ENCODE measurements around the gene PIK3CB.
"Not testable (repeated sequence)": the region's sequence is repeated elsewhere in the genome, so short reads cannot be mapped to it uniquely, and the experiment has no call there.

Gene PIK3CB

GRCh38 chr3:138834596-138835396 lies at the start of gene PIK3CB:
Gene PIK3CB, minus strand, starts transcription at chr3:138834928. Its CDS starts 75,585 bp downstream, at chr3:138759343.
- DNase-seq = peak; percentile 96

- no peak for DNase-seq
These were observed 46.5 kb upstream of the PIK3CB start for GRCh38 chr3:138881233-138881632.

DNA sequence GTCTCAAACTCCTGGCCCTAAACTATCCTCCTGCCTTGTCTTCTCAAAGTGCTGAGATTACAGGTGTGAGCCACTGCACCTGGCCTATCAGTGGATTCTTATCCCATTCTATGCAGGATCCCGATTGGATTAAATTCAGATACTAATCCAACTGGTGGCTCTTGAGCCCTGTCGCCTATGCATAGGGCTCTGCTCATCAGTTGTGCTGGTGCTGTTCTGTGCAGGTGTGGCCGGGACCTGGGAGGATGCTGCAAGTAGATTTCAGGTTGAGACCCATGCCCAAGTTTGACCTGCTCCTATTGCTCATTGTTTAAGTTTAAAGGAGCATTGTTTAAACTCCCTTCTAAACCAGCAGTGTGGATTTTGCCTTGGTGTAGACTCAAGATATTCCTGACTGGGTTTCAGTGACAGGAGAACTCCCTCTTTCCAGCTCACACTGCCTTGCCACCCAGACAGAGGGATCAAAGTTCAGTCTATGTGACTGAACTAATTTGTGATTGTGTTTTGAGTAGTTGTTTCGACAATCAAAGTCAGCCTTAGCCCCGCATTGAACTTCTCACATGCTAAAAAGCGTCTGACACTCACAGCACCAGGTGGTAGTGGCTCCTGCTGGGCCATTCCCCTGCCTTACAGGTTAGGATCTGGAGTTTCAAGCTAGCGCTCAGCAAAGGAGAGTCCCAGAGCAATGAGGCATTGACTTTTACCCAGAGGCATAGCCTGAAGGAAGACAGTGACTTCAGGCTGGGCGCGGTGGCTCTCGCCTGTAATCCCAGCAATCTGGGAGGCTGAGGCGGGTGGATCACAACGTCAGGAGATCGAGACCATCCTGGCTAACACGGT lies 45.0 kb upstream of the PIK3CB start:
- DNase-seq = no peak

DNA sequence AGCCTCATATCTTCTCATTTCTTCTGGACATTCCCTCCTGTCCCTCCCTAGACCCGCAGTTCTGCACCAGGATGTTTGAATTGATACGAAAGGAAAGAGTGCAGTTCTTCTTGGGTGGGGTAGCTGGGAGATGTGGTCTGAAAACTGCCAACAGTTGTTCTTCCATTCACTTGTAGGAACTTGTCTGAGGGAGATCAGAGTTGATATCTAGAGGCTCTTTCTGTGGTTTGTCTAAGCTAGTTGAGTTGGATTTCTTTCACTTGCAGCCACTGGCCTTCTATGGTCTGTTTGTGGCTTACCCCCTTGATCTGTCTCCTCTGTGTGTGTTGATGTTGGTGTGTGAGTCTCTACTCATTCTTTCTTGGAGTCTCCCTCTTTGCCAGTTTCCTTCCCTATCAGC lies 42.5 kb upstream of the PIK3CB start:
- DNase-seq = no peak

GRCh38 chr3:138875754-138876664 lies 41.3 kb upstream of the PIK3CB start:
- DNase-seq = no peak

GRCh38 chr3:138875096-138875753 lies 40.5 kb upstream of the PIK3CB start:
- no peak for DNase-seq

DNA sequence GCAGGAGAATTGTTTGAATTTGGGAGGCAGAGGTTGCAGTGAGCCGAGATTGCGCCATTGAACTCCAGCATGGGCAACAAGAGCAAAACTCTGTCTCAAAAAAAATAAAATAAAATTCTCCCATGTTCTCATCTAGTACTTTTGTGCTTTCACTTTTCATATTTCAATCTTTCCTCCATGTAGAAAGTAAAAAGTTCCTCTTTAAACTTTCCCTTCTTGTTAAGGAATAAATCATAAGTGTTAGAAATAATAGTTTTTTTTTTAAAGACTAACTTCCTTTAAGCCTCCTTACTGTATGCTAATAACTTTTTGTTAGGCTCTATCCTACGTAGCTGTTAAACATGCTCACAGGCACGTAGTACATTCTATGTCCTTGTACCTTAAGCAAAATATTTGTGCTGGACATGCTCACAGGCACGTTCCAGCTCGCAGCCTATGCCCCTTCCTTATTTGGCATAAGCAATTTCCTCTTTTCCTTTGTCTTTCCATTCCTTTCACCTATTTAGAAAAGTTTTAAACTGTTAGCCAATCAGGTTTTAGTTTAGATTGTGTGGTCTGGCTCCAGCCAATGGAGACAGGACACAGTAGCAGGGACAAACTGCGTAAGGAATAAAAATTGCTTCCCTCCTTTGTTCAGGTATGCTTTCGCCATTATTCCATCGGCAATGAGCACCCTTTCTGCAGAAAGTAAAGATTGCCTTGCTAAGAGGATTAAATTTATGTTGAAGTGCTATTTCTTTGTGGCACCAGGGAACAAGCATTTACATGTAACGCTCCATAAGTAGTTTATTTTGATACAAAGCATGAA lies 38.9 kb upstream of the PIK3CB start:
- DNase-seq = no peak

GRCh38 chr3:138872632-138873031 lies 37.9 kb upstream of the PIK3CB start:
- DNase-seq = no peak

DNA sequence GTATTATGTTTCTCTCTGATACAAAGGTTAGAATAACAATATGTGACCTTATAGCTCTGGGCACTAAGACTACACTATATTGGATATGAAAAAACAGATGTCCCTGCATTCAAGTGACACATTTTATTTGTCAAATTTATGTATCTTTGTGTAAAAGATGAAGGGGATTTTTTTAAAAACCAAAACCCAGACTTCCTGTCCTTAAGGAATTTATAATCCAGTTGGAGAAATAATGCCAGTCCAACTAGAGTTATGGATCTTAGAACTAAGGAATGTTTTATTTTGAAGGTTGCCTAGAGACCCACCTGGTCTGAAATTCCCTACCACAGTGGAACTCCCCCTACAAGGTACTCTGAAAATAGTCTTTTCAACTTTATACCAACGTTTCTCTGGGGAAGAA lies 33.3 kb upstream of the PIK3CB start:
- DNase-seq = no peak

GRCh38 chr3:138863776-138864113 lies 29.0 kb upstream of the PIK3CB start:
- DNase-seq = no peak

- DNase-seq = peak; percentile 74
These were observed 28.4 kb upstream of the PIK3CB start for GRCh38 chr3:138862924-138863775.

DNA sequence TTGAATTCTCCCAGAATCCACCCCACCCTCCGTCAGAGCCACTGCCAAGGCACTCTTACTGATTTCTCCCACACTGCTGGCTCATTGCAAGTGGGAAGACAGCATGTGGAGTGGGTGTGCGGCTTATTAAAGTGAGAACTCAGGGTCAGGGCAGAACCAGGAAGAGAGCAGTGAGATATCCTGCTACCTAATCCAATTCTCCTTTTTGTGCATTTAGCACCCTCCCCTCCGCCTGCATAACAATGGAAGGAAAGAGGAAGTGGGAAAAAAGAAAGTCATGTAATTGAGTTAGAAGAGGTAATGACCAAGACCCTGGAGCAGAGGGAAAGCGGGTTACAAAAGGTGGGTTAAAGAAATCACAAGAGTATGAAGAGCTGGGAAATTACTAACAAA lies 27.8 kb upstream of the PIK3CB start:
- DNase-seq = no peak

- peak; percentile 61 for DNase-seq
These were observed 27.1 kb upstream of the PIK3CB start for GRCh38 chr3:138861798-138862197.

DNA sequence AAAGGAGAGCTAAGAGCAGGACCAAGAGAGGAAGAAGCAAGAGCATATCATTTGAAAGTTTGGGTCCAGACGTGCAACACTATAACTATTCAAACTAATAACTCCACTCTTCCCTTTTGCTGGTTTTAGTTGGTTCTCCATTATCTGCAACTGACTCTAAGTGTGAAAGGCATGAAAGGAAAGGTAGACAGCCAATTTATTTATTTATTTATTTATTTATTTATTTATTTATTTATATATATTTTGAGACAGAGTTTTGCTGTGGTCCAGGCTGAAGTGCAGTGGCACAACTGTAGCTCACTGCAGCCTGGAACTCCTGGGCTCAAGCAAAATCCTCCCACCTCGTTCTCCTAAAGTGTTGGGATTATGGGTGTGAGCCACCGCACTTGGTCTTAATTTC lies 22.1 kb upstream of the PIK3CB start:
- DNase-seq = no peak

DNA sequence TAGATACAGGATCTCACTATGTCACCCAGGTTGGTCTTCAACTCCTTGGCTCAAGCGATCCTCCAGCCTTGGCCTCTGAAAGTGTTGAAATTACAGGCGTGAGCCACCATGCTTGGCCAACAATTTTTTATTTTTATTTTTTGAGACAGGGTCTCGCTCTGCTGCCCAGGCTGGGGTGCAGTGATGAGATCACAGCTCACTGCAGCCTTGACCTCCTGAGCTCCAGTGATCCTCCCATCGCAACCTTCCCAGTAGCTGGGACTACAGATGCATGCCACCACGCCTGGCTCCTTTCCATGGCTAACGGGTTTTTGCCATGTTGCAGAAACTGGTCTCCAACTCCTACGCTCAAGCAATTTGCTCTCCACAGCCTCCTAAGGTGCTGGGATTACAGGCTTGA lies 20.2 kb upstream of the PIK3CB start:
- no peak for DNase-seq

DNA sequence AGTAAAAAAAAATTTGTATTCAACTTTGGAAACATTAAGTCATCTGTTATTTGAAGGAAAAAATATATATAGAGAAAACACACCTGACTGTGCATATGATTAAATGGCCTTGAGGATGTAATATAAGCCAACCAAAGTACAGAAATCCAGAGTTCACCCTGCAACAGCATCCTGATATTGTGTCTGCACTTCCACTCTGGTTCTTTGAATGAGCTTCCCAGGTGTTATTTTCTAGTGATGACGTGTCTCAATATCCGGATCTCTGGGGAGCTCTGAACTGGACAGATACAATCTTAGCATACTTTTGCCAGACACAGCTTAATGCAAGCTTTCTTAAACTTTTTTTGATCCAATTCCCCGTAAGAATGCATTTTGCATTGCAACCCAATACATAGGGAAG lies 19.5 kb upstream of the PIK3CB start:
- DNase-seq = no peak

DNA sequence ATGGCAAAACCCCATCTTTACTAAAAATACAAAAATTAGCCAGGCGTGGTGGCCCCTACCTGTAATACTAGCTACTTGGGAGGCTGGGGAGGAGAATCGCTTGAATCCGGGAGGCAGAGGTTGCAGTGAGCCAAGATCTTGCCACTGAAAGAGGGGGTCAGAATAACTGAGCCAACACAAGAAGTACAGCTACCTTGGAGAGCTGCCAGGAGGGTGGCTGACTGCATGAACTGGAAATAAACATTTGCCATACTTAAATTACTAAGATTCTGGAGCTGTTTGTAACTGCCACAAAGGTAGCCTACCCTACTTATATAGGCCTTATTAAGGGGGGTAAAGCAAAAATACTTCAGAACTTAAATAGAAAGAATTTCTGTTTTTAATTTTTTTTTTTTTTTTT lies 15.4 kb upstream of the PIK3CB start:
- no peak for DNase-seq

- DNase-seq = no peak
These were observed 14.7 kb upstream of the PIK3CB start for GRCh38 chr3:138849222-138849940.

DNA sequence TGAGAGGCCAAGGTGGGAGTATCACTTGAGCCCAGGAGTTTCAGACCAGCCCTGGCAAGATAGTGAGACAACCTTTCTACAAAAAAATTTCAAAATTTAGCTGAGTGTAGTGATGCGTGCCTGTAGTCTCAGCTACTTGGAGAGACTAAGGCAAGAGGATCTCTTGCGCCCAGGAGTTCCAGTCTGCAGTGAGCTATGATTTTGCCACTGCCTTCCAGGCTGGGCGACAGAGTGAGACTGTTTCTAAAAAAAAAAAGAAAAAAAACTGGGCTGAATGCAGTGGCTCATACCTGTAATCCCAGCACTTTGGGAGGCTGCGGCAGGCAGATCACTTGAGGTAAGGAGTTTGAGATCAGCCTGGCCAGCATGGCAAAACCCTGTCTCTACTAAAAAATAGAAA lies 14.0 kb upstream of the PIK3CB start:
- no peak for DNase-seq

GRCh38 chr3:138846824-138847223 lies 12.1 kb upstream of the PIK3CB start:
- DNase-seq = not testable (repeated sequence)
